ENCODE results near the gene INTS7.
A peak's percentile ranks its signal among the peaks of the same experiment; 100 is the strongest.

INTS7 gene

GRCh38 chr1:212062832-212063438 lies 27.6 kb upstream of the INTS7 start:
- H3K27me3 ChIP-seq (ENCODE audit: control insufficient read depth, insufficient read depth, low read length) = no peaks in the 10 kb centered on the region
- no peak overlapping the region for H3K4me2 ChIP-seq (ENCODE audit: low read length)
- H3K4me3 ChIP-seq (ENCODE audit: low read length) = no peak overlapping the region
- H3K9ac ChIP-seq (ENCODE audit: low read depth, low read length) = no peak overlapping the region
- no peaks in the 10 kb centered on the region for H3K9me3 ChIP-seq (replicated peaks; ENCODE audit: low read length)
- H3K36me3 ChIP-seq (ENCODE audit: insufficient read depth, low read length) = no peaks in the 10 kb centered on the region
- H3K4me1 ChIP-seq (ENCODE audit: control insufficient read depth, insufficient read depth, low read length) = no peaks in the 10 kb centered on the region

GRCh38 chr1:212060632-212061472 lies 25.5 kb upstream of the INTS7 start:
- Histone ChIP-seq H3K4me3 (ENCODE audit: low read length) (no peak overlapping the region), H3K36me3 (ENCODE audit: insufficient read depth, low read length) (peaks cover under 1% of the 10 kb centered on the region), H3K27me3 (ENCODE audit: control insufficient read depth, insufficient read depth, low read length) (no peaks in the 10 kb centered on the region), H3K9me3 (replicated peaks; ENCODE audit: low read length) (no peaks in the 10 kb centered on the region), H3K4me2 (ENCODE audit: low read length) (no peak overlapping the region), H3K9ac (ENCODE audit: low read depth, low read length) (no peak overlapping the region), H3K4me1 (ENCODE audit: control insufficient read depth, insufficient read depth, low read length) (no peaks in the 10 kb centered on the region)

- H3K4me1 ChIP-seq (ENCODE audit: control insufficient read depth, insufficient read depth, low read length) = no peaks in the 10 kb centered on the region
- no peak overlapping the region for H3K4me3 ChIP-seq (ENCODE audit: low read length)
- no peaks in the 10 kb centered on the region for H3K9me3 ChIP-seq (replicated peaks; ENCODE audit: low read length)
- H3K27me3 ChIP-seq (ENCODE audit: control insufficient read depth, insufficient read depth, low read length) = no peaks in the 10 kb centered on the region
- H3K9ac ChIP-seq (ENCODE audit: low read depth, low read length) = no peak overlapping the region
- peaks cover 12% of the 10 kb centered on the region for H3K36me3 ChIP-seq (ENCODE audit: insufficient read depth, low read length)
- no peak overlapping the region for H3K4me2 ChIP-seq (ENCODE audit: low read length)
Measured at GRCh38 chr1:212055333-212055732, 20.0 kb upstream of the INTS7 start.

- Histone ChIP-seq H3K4me3 (ENCODE audit: low read length) (no peak overlapping the region), H3K4me2 (ENCODE audit: low read length) (no peak overlapping the region), H3K27me3 (ENCODE audit: control insufficient read depth, insufficient read depth, low read length) (no peaks in the 10 kb centered on the region), H3K36me3 (ENCODE audit: insufficient read depth, low read length) (peaks cover 12% of the 10 kb centered on the region), H3K9ac (ENCODE audit: low read depth, low read length) (no peak overlapping the region), H3K4me1 (ENCODE audit: control insufficient read depth, insufficient read depth, low read length) (no peaks in the 10 kb centered on the region), H3K9me3 (replicated peaks; ENCODE audit: low read length) (no peaks in the 10 kb centered on the region)
Measured at GRCh38 chr1:212053993-212054392, 18.6 kb upstream of the INTS7 start.

- no peaks in the 10 kb centered on the region for H3K27me3 ChIP-seq (ENCODE audit: control insufficient read depth, insufficient read depth, low read length)
- no peak overlapping the region for H3K9ac ChIP-seq (ENCODE audit: low read depth, low read length)
- no peak overlapping the region for H3K4me3 ChIP-seq (ENCODE audit: low read length)
- H3K9me3 ChIP-seq (replicated peaks; ENCODE audit: low read length) = no peaks in the 10 kb centered on the region
- H3K36me3 ChIP-seq (ENCODE audit: insufficient read depth, low read length) = no peaks in the 10 kb centered on the region
- H3K4me2 ChIP-seq (ENCODE audit: low read length) = no peak overlapping the region
- H3K4me1 ChIP-seq (ENCODE audit: control insufficient read depth, insufficient read depth, low read length) = peaks cover 11% of the 10 kb centered on the region
Measured at GRCh38 chr1:212045981-212046380, 10.6 kb upstream of the INTS7 start.

GRCh38 chr1:212044851-212045250 lies 9.5 kb upstream of the INTS7 start:
- no peaks in the 10 kb centered on the region for H3K36me3 ChIP-seq (ENCODE audit: insufficient read depth, low read length)
- H3K4me3 ChIP-seq (ENCODE audit: low read length) = no peak overlapping the region
- H3K27me3 ChIP-seq (ENCODE audit: control insufficient read depth, insufficient read depth, low read length) = no peaks in the 10 kb centered on the region
- H3K4me1 ChIP-seq (ENCODE audit: control insufficient read depth, insufficient read depth, low read length) = peaks cover 20% of the 10 kb centered on the region
- no peaks in the 10 kb centered on the region for H3K9me3 ChIP-seq (replicated peaks; ENCODE audit: low read length)
- H3K9ac ChIP-seq (ENCODE audit: low read depth, low read length) = no peak overlapping the region
- no peak overlapping the region for H3K4me2 ChIP-seq (ENCODE audit: low read length)

GRCh38 chr1:212042436-212042835 lies 7.1 kb upstream of the INTS7 start:
- no peak overlapping the region for H3K4me2 ChIP-seq (ENCODE audit: low read length)
- peaks cover 29% of the 10 kb centered on the region for H3K4me1 ChIP-seq (ENCODE audit: control insufficient read depth, insufficient read depth, low read length)
- no peaks in the 10 kb centered on the region for H3K27me3 ChIP-seq (ENCODE audit: control insufficient read depth, insufficient read depth, low read length)
- H3K9ac ChIP-seq (ENCODE audit: low read depth, low read length) = no peak overlapping the region
- no peaks in the 10 kb centered on the region for H3K36me3 ChIP-seq (ENCODE audit: insufficient read depth, low read length)
- no peaks in the 10 kb centered on the region for H3K9me3 ChIP-seq (replicated peaks; ENCODE audit: low read length)
- H3K4me3 ChIP-seq (ENCODE audit: low read length) = no peak overlapping the region

- Histone ChIP-seq H3K4me1 (ENCODE audit: control insufficient read depth, insufficient read depth, low read length) (peaks cover 38% of the 10 kb centered on the region), H3K9me3 (replicated peaks; ENCODE audit: low read length) (no peaks in the 10 kb centered on the region), H3K4me2 (ENCODE audit: low read length) (peak overlapping the region; percentile 62), H3K27me3 (ENCODE audit: control insufficient read depth, insufficient read depth, low read length) (no peaks in the 10 kb centered on the region), H3K9ac (ENCODE audit: low read depth, low read length) (no peak overlapping the region), H3K4me3 (ENCODE audit: low read length) (no peak overlapping the region), H3K36me3 (ENCODE audit: insufficient read depth, low read length) (no peaks in the 10 kb centered on the region)
Measured at GRCh38 chr1:212040629-212041412, 5.5 kb upstream of the INTS7 start.

GRCh38 chr1:212039622-212040021 lies 4.3 kb upstream of the INTS7 start:
- no peak overlapping the region for H3K4me3 ChIP-seq (ENCODE audit: low read length)
- no peaks in the 10 kb centered on the region for H3K27me3 ChIP-seq (ENCODE audit: control insufficient read depth, insufficient read depth, low read length)
- peaks cover 38% of the 10 kb centered on the region for H3K4me1 ChIP-seq (ENCODE audit: control insufficient read depth, insufficient read depth, low read length)
- H3K9ac ChIP-seq (ENCODE audit: low read depth, low read length) = no peak overlapping the region
- no peaks in the 10 kb centered on the region for H3K36me3 ChIP-seq (ENCODE audit: insufficient read depth, low read length)
- no peaks in the 10 kb centered on the region for H3K9me3 ChIP-seq (replicated peaks; ENCODE audit: low read length)
- no peak overlapping the region for H3K4me2 ChIP-seq (ENCODE audit: low read length)

GRCh38 chr1:212037900-212038299 lies 2.5 kb upstream of the INTS7 start:
- H3K9ac ChIP-seq (ENCODE audit: low read depth, low read length) = no peak overlapping the region
- H3K4me3 ChIP-seq (ENCODE audit: low read length) = no peak overlapping the region
- peaks cover 40% of the 10 kb centered on the region for H3K4me1 ChIP-seq (ENCODE audit: control insufficient read depth, insufficient read depth, low read length)
- peak overlapping the region; percentile 92 for H3K4me2 ChIP-seq (ENCODE audit: low read length)
- no peaks in the 10 kb centered on the region for H3K27me3 ChIP-seq (ENCODE audit: control insufficient read depth, insufficient read depth, low read length)
- H3K36me3 ChIP-seq (ENCODE audit: insufficient read depth, low read length) = no peaks in the 10 kb centered on the region
- H3K9me3 ChIP-seq (replicated peaks; ENCODE audit: low read length) = no peaks in the 10 kb centered on the region

- H3K4me1 ChIP-seq (ENCODE audit: control insufficient read depth, insufficient read depth, low read length) = peaks cover 41% of the 10 kb centered on the region
Measured at GRCh38 chr1:212035835-212036605, 663 bp upstream of the INTS7 start.

More at GRCh38 chr1:212035835-212036605, 663 bp upstream of the INTS7 start:
- Histone ChIP-seq H3K36me3 (ENCODE audit: insufficient read depth, low read length) (no peaks in the 10 kb centered on the region), H3K9ac (ENCODE audit: low read depth, low read length) (peak overlapping the region; percentile 79), H3K4me2 (ENCODE audit: low read length) (peak overlapping the region; percentile 92), H3K4me3 (ENCODE audit: low read length) (peak overlapping the region; percentile 86), H3K27me3 (ENCODE audit: control insufficient read depth, insufficient read depth, low read length) (no peaks in the 10 kb centered on the region), H3K9me3 (replicated peaks; ENCODE audit: low read length) (no peaks in the 10 kb centered on the region)

Measured in skeletal muscle satellite cell (primary cell).